ENCODE results near the gene IMMP2L. TPM values are rescaled to one million over a fixed set of nuclear protein-coding genes. Genes with fewer than 3 reads are reported as not detected.

IMMP2L gene
- total RNA-seq, 4 donors from 2014 or later: 19.0 to 37.2 (median 21.3) TPM

- no peak for TF ChIP-seq CTCF (IDR thresholded peaks at IDR 0.05; ENCODE audit: low read depth)
Measured at GRCh38 chr7:111113263-111114017, 448.9 kb downstream of the IMMP2L start.

GRCh38 chr7:111112439-111112838, 449.9 kb downstream of the IMMP2L start:
- TF ChIP-seq CTCF (IDR thresholded peaks at IDR 0.05; ENCODE audit: low read depth): no peak

GRCh38 chr7:111108496-111108895, 453.8 kb downstream of the IMMP2L start:
- no peak for TF ChIP-seq CTCF (IDR thresholded peaks at IDR 0.05; ENCODE audit: low read depth)

GRCh38 chr7:111108000-111108399, 454.3 kb downstream of the IMMP2L start:
- TF ChIP-seq CTCF (IDR thresholded peaks at IDR 0.05; ENCODE audit: low read depth): no peak

- no peak for TF ChIP-seq CTCF (IDR thresholded peaks at IDR 0.05; ENCODE audit: low read depth)
Measured at GRCh38 chr7:111107579-111107978, 454.7 kb downstream of the IMMP2L start.

- TF ChIP-seq CTCF (IDR thresholded peaks at IDR 0.05; ENCODE audit: low read depth): no peak
Measured at GRCh38 chr7:111105269-111105668, 457.0 kb downstream of the IMMP2L start.

GRCh38 chr7:111104710-111105109, 457.6 kb downstream of the IMMP2L start:
- TF ChIP-seq CTCF (IDR thresholded peaks at IDR 0.05; ENCODE audit: low read depth): no peak

Data from subcutaneous adipose tissue (tissue), 4 donors.